Mucosa of rectum (tissue), 2 donors: Measurements from ENCODE around the gene MCEMP1.

ENCODE experiments used
- H3K27ac ChIP-seq, 2 donors: one replicate each; pipeline ENCODE4 v1.7.0; 2013; ENCODE audit warnings: inconsistent platforms in 2 of 2, low read depth in 2 of 2, low read length in 2 of 2
- H3K27me3 ChIP-seq, 2 donors: one replicate each; pipeline ENCODE4 v1.7.0; 2013; ENCODE audit warnings: low read length in 2 of 2; ENCODE audit not compliant: control insufficient read depth in 2 of 2, insufficient read depth in 2 of 2
- H3K36me3 ChIP-seq, 2 donors: one replicate each; pipeline ENCODE4 v1.7.0; 2013; ENCODE audit warnings: low read length in 2 of 2; ENCODE audit not compliant: control insufficient read depth in 2 of 2, insufficient read depth in 2 of 2
- H3K4me1 ChIP-seq, 2 donors: one replicate each; pipeline ENCODE4 v1.7.0; 2013; ENCODE audit warnings: low read length in 2 of 2, mild to moderate bottlenecking in 1 of 2; ENCODE audit not compliant: control insufficient read depth in 2 of 2, insufficient read depth in 2 of 2
- H3K4me3 ChIP-seq, 2 donors: one replicate each; pipeline ENCODE4 v1.7.0; 2013; ENCODE audit warnings: low read length in 2 of 2
- H3K9ac ChIP-seq, 2 donors: one replicate each; pipeline ENCODE4 v1.7.0; 2013; ENCODE audit warnings: low read length in 2 of 2, low read depth in 1 of 2, mild to moderate bottlenecking in 1 of 2
- H3K9me3 ChIP-seq, 2 donors: one replicate each; pipeline ENCODE4 v1.7.0; 2013; ENCODE audit warnings: low read length in 2 of 2; ENCODE audit not compliant: control insufficient read depth in 2 of 2
- donor health status: healthy.
- donor health status: Normal muscosa, but diverticular disease.

The MCEMP1 gene

GRCh38 chr19:7636691-7637373 is 40.1 kb upstream of the MCEMP1 start, which contains the start of gene STXBP2:
TSS of gene STXBP2 (plus strand) at chr19:7637110. CDS start at chr19:7637150, 40 bp downstream.
- Histone ChIP-seq H3K9ac (peak within 1 kb of the TSS; percentile 79 to 90), H3K9me3 (no peaks in the 10 kb centered on the region), H3K36me3 (peaks cover 0 to 16% of the 10 kb centered on the region in 2 donors), H3K27ac (peak within 1 kb of the TSS; percentile 79 to 82), H3K27me3 (no peaks in the 10 kb centered on the region), H3K4me1 (peaks cover 2 to 9% of the 10 kb centered on the region in 2 donors), H3K4me3 (peak within 1 kb of the TSS; percentile 84 to 87)

GRCh38 chr19:7637374-7638256 is 39.3 kb upstream of the MCEMP1 start:
- Histone ChIP-seq H3K9ac (peak overlapping the region; percentile 79 to 90), H3K36me3 (peaks cover 0 to 16% of the 10 kb centered on the region in 2 donors), H3K9me3 (no peaks in the 10 kb centered on the region), H3K4me1 (peaks cover 2 to 9% of the 10 kb centered on the region in 2 donors), H3K4me3 (peak overlapping the region; percentile 84 to 87), H3K27me3 (no peaks in the 10 kb centered on the region), H3K27ac (peak overlapping the region; percentile 79 to 82)

GRCh38 chr19:7638802-7639465 is 38.0 kb upstream of the MCEMP1 start:
- no peaks in the 10 kb centered on the region for H3K27me3 ChIP-seq
- no peak overlapping the region for H3K27ac ChIP-seq
- H3K36me3 ChIP-seq, result peaks cover 3 to 17% of the 10 kb centered on the region in 2 donors
- H3K9me3 ChIP-seq, result no peaks in the 10 kb centered on the region
- no peak overlapping the region for H3K4me3 ChIP-seq
- peaks cover 2 to 9% of the 10 kb centered on the region in 2 donors for H3K4me1 ChIP-seq
- no peak overlapping the region for H3K9ac ChIP-seq

- H3K27me3 ChIP-seq, result no peaks in the 10 kb centered on the region
- H3K27ac ChIP-seq, result no peak overlapping the region
- no peaks in the 10 kb centered on the region for H3K9me3 ChIP-seq
- no peak overlapping the region for H3K9ac ChIP-seq
- H3K4me3 ChIP-seq, result no peak overlapping the region
- peaks cover 3 to 21% of the 10 kb centered on the region in 2 donors for H3K36me3 ChIP-seq
- H3K4me1 ChIP-seq, result peaks cover 2 to 9% of the 10 kb centered on the region in 2 donors
These were observed 37.0 kb upstream of the MCEMP1 start for GRCh38 chr19:7639863-7640348.

GRCh38 chr19:7640803-7641202 is 36.1 kb upstream of the MCEMP1 start:
- Histone ChIP-seq H3K4me3 (no peak overlapping the region), H3K36me3 (peaks cover 3 to 23% of the 10 kb centered on the region in 2 donors), H3K9me3 (no peaks in the 10 kb centered on the region), H3K27ac (no peak overlapping the region), H3K27me3 (no peaks in the 10 kb centered on the region), H3K9ac (no peak overlapping the region), H3K4me1 (peaks cover 1 to 9% of the 10 kb centered on the region in 2 donors)

- H3K27ac ChIP-seq, result no peak overlapping the region
- no peak overlapping the region for H3K4me3 ChIP-seq
- H3K9me3 ChIP-seq, result no peaks in the 10 kb centered on the region
- peaks cover 0 to 9% of the 10 kb centered on the region in 2 donors for H3K4me1 ChIP-seq
- no peaks in the 10 kb centered on the region for H3K27me3 ChIP-seq
- no peak overlapping the region for H3K9ac ChIP-seq
- H3K36me3 ChIP-seq, result peaks cover 6 to 25% of the 10 kb centered on the region in 2 donors
These were observed 35.3 kb upstream of the MCEMP1 start for GRCh38 chr19:7641290-7642276.

- no peaks in the 10 kb centered on the region for H3K9me3 ChIP-seq
- H3K27ac ChIP-seq, result no peak overlapping the region
- H3K27me3 ChIP-seq, result no peaks in the 10 kb centered on the region
- H3K4me1 ChIP-seq, result peaks cover 0 to 6% of the 10 kb centered on the region in 2 donors
- H3K9ac ChIP-seq, result no peak overlapping the region
- no peak overlapping the region for H3K4me3 ChIP-seq
- peaks cover 6 to 25% of the 10 kb centered on the region in 2 donors for H3K36me3 ChIP-seq
These were observed 34.4 kb upstream of the MCEMP1 start for GRCh38 chr19:7642295-7643030.

- Histone ChIP-seq H3K36me3 (peaks cover 6 to 25% of the 10 kb centered on the region in 2 donors), H3K4me3 (no peak overlapping the region), H3K27ac (no peak overlapping the region), H3K4me1 (peaks cover 0 to under 1% of the 10 kb centered on the region in 2 donors), H3K9me3 (no peaks in the 10 kb centered on the region), H3K27me3 (no peaks in the 10 kb centered on the region), H3K9ac (no peak overlapping the region)
These were observed 33.9 kb upstream of the MCEMP1 start for GRCh38 chr19:7643031-7643415.
